Bronchial epithelial cell (primary cell): ENCODE measurements around the gene GJC2. TPM values are rescaled to one million over a fixed set of nuclear protein-coding genes. Genes with fewer than 3 reads are reported as not detected.

Experiments
- DNase-seq: peaks from one replicate; pipeline ENCODE4 v3.0.0-alpha.2; 2010; ENCODE audit warnings: low read depth
- FAIRE-seq: peaks from 2 replicates; lab custom pipeline; 2011; peaks lifted over from hg19 to GRCh38; lab: Jason Lieb, UNC
- H3K27me3 ChIP-seq: 2 replicates; pipeline ENCODE4 v1.5.1; 2011; ENCODE audit warnings: low read length; ENCODE audit not compliant: control insufficient read depth, insufficient read depth
- H3K36me3 ChIP-seq: 2 replicates; pipeline ENCODE4 v1.5.1; 2011; ENCODE audit warnings: low read length; ENCODE audit not compliant: control insufficient read depth, insufficient read depth
- H3K4me3 ChIP-seq: 2 replicates; pipeline ENCODE4 v1.5.1; 2011; ENCODE audit warnings: mild to moderate bottlenecking, low read depth, low read length, control low read depth
- CTCF ChIP-seq: IDR thresholded peaks from 2 replicates; pipeline ENCODE4 v1.5.1; 2011; ENCODE audit warnings: mild to moderate bottlenecking, moderate library complexity, low read length, control low read depth, inconsistent platforms; ENCODE audit not compliant: insufficient read depth, severe bottlenecking
- total RNA-seq: library from RNA; depleted of rRNA; stranded (reverse); fragments of >200 nt; gene quantifications from 2 replicates; pipeline ENCODE4 v1.2.1, GENCODE V29; 2014

Gene GJC2
- total RNA-seq, 1 donor from 2014 or later: 5.5 TPM

GRCh38 chr1:228104526-228105269 is 45.0 kb upstream of the GJC2 start:
- H3K36me3 ChIP-seq: peaks cover 4% of the 10 kb centered on the region
- TF ChIP-seq CTCF: no peak
- no peak for FAIRE-seq
- H3K4me3 ChIP-seq: no peak overlapping the region
- DNase-seq: no peak
- no peaks in the 10 kb centered on the region for H3K27me3 ChIP-seq

DNA sequence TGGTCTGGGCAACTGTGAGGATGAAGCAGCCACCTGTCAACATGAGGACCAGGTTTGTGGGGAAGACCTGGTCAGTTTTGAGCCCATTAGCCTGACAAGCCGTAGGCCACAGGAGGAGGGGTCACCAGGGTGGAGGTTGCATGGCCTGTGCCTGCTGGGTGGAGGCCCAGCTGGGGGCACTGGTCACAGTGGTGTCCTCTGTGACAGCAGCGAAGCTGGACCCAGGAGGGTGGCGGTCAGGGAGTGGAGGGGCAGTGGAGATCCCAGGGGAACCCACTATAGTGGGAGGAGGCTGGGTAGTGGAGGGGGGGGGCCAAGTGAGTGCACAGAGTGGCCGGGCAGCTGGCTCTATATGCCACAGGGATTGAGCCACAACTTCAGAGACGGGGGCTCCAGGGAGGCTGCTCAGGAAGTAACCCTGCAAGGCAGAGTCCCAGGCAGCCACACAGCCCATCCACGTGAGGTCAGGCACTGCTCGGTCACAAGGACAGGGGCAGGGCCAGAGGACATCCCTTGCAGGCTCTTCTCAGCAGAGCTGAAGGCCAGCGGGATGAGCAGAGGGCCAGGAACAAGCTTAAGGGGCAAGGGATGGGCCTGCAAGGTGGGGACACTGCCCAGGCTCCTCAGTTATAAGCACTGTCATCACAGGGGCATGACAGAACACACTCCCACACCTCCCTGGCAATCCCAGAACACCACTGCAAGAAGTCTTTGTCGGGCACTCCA is 44.3 kb upstream of the GJC2 start:
- Histone ChIP-seq H3K36me3 (peaks cover 4% of the 10 kb centered on the region), H3K4me3 (no peak overlapping the region), H3K27me3 (no peaks in the 10 kb centered on the region)
- FAIRE-seq (no peak), DNase-seq (no peak)
- TF ChIP-seq CTCF: no peak

DNA sequence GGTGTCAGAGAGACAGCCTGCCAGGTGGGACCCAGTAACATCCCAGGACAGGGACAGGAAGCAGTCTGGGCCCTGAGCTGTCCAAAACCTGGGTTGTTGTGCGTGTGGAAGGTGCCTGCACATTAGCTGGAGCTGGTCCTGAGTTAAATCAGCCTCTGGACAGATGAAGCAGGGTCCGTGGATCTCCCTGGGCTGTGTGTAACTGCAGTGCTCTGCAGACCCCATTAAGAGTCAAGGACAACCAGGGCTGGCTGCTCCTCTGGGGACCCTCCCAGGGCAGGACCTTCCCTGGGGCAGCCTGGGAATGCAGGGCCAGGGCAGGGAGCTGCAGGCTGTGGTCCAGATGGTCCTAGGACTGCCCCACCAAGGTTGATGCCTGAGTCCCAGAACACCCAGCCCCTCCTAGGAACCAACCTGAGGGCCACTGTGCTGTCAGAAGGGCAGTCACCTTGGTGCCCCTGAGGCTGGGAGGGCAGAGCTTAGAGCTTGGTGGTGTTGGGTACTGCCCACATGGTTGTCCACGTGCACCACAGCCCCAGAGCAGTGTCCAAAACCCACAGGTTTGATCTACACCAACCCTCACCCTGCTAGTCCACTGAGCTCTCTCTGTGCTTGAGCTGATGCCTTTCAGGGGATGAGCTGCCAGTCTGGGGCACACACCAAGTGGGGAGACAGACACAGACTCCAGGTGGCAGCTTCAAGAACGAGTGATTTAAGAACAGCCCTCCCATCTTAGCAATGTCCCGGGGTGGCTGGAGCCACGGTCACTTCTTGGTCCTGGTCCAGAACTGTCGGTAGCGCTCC is 43.5 kb upstream of the GJC2 start:
- no peak overlapping the region for H3K4me3 ChIP-seq
- DNase-seq: no peak
- no peaks in the 10 kb centered on the region for H3K27me3 ChIP-seq
- no peak for FAIRE-seq
- no peak for TF ChIP-seq CTCF
- peaks cover 4% of the 10 kb centered on the region for H3K36me3 ChIP-seq

DNA sequence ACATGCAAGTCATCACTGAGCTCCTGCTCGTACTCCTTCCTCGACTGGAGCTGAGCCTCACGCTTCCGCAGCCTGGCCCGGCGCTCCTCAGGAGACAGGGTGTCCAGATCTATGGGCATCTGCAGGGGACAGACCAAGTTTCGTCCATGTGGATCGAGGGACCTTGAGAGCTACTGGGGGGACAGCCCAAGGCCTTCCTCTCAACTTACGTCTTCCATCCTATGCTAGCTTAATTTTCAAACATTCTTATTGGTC is 43.0 kb upstream of the GJC2 start:
- DNase-seq: no peak
- no peak overlapping the region for H3K4me3 ChIP-seq
- TF ChIP-seq CTCF: no peak
- peaks cover 4% of the 10 kb centered on the region for H3K36me3 ChIP-seq
- H3K27me3 ChIP-seq: no peaks in the 10 kb centered on the region
- no peak for FAIRE-seq

DNA sequence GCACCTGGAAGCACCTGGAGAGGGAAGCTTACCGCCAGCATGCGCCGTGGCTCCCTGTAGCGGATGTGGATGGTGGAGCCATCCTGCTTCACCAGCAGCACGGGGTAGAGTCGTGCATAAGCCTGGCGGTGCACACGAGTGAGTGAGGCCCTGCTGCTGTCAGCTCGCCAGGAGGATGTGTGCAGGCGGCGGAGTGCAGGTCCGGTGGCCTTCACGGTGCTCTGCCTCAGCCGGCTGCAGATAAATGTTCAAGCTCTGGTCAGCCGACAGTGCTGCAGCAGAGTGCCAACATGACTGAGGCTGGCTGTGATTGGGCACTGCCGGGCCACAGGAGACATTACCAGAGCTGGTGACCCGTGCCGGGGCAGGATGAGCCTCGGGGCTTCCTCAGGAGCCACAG is 42.1 kb upstream of the GJC2 start:
- Histone ChIP-seq H3K4me3 (no peak overlapping the region), H3K27me3 (no peaks in the 10 kb centered on the region), H3K36me3 (peaks cover 4% of the 10 kb centered on the region)
- DNase-seq (no peak), FAIRE-seq (no peak)
- TF ChIP-seq CTCF: no peak
